GM18508 (cell line): Measurements from ENCODE around the gene ENKD1.

Source experiments
- ATAC-seq: cut with Tn5 transposase; IDR thresholded peaks from one replicate; pipeline ENCODE4 v1.9.1; 2021; ENCODE audit warnings: moderate number of reproducible peaks; ENCODE audit not compliant: insufficient read depth, unreplicated experiment

ENKD1 gene

GRCh38 chr16:67664871-67665270 is 1.7 kb downstream of the ENKD1 start:
- ATAC-seq: no peak

- no peak for ATAC-seq
Observed at GRCh38 chr16:67664258-67664657, 2.3 kb downstream of the ENKD1 start.

DNA sequence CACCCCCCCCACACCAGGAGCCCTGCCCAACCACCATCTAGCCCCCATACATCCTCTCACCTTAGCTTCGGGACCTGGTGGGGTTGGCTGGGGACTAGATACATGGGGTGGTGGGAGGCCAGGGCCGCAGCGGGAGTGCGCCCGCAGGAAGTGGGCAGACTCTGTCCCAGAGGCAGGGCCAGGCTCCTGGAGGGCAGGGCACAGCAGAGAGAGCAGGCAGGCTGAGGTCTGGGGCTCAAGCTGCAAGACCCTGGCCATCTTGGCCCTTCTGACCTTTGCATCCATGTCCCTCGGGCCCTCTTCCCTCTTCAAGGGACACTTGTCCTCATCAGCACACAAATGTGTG is 2.7 kb downstream of the ENKD1 start:
- ATAC-seq: no peak

- ATAC-seq: no peak
Observed at GRCh38 chr16:67663151-67663876, 3.2 kb downstream of the ENKD1 start.

GRCh38 chr16:67662653-67663010 is 3.9 kb downstream of the ENKD1 start:
- no peak for ATAC-seq

- no peak for ATAC-seq
Observed at GRCh38 chr16:67661886-67662652, 4.5 kb downstream of the ENKD1 start.

GRCh38 chr16:67661101-67661761 is 5.3 kb downstream of the ENKD1 start:
- no peak for ATAC-seq

DNA sequence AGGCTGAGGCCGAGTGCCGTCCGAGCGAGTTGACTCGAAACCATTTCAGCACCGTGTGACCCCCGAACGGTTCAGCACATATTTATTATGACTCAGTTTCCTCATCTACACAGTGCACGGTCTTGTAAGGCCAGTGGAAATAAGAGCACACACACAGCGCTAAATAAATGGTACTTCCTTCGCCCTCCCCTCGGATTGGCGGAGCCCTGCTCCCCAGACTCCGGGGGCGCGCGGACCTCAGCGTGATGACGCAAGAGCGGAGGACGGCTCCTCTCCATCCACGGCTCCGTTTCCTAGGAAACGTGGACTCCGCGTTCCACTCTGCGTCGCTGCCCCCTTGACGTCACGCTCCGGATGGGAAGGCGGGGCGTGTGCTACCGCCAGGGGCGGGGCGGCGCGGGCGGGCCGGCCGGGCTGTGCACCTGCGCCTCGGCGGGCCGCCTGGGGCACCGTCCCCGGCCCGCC is 6.0 kb downstream of the ENKD1 start, which contains the start of gene PARD6A:
Gene PARD6A, plus strand, starts transcription at position 397 of the 465 bp plus-strand sequence. CDS start 79 bp downstream, outside the sequence.
- peak; percentile 39 for ATAC-seq

GRCh38 chr16:67659675-67660563 is 6.6 kb downstream of the ENKD1 start, which contains the start of gene ACD:
Gene ACD, minus strand, starts transcription at chr16:67660260. Its CDS starts 40 bp downstream, at chr16:67660220.
- ATAC-seq: peak; percentile 23

- no peak for ATAC-seq
Observed at GRCh38 chr16:67658849-67659674, 7.5 kb downstream of the ENKD1 start.

DNA sequence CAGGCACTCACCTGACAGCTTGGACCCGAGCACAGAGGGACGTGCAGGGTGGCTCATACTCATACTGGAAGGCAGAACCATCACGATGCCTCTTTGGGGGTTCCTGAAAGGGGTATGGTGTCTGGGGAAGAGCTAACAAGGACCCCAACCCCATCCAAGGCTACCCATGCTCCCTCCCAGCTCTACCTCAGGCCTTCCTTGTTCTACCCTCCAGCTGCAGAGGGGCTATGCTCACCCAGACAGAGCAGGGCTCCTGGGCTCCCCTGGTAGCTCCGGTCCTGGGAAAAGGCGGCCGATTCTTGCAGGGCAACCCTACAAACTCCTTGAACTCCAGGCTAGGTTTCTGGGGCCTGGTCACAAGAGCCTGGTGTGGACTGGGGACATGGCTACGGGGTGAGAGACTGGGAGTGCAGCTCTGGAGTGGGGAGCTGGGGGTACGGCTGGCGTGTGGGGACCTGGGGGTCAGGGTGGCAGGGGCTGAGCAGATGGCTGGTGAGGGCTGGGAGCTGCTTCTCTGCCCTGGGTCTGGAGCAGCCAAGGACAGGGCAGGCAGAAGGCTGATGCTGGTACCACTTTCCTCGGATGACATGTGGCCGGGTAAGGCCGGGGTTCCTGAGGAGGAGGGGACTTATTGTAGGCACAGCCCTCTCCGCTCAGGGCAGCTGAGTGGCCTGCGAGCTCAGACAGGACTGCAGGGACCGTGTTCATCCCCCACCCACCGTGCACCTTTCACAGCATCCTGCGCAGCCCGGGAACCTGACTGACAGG is 8.6 kb downstream of the ENKD1 start:
- ATAC-seq: no peak

GRCh38 chr16:67657017-67657608 is 9.4 kb downstream of the ENKD1 start:
- no peak for ATAC-seq

DNA sequence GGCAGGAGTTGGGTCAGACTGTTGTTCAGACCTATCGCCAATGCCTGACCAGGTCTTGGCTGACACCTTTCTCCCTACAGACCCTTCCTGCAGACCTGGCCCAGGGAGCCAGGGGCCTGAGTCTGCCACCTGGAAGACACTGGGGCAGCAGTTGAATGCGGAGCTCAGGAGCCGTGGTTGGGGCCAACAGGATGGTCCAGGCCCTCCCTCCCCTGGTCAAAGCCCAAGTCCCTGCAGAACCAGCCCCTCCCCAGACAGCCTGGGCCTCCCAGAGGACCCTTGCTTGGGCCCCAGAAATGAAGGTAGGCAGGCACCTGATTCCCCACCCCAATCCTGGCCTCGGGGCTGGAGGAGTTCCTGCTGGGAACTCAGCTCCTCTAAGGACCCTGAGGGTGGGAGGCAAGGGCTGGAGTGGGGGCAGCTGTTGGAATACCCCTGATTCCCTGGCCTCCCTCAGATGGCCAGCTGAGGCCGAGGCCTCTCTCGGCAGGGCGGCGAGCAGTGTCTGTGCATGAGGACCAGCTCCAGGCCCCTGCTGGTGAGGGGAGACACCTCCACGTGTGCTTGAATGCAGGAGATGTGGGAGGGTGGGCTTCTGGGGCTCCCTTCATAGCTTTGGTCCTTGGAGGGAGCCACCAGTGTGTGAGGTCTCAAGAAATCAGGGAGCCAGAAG is 10.1 kb downstream of the ENKD1 start:
- ATAC-seq: no peak

DNA sequence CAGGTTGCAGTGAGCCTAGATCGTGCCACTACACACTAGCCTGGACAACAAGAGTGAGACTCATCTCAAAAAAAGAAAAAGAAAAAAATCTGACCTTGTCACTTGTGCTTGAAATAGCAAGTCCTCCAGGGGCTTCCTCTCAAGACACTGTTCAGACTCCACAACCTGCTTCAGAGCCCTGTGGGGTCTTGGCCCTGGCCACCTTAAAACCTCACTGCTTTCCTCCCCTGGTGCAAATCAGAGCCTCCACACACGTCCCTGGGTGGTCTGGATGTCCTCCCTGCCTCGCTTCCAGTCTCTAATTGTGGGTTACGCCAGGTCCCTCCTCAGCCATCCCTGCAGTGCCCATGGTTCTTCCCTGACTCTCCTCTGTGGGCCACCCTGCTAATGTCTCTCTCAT is 11.2 kb downstream of the ENKD1 start:
- ATAC-seq: no peak

DNA sequence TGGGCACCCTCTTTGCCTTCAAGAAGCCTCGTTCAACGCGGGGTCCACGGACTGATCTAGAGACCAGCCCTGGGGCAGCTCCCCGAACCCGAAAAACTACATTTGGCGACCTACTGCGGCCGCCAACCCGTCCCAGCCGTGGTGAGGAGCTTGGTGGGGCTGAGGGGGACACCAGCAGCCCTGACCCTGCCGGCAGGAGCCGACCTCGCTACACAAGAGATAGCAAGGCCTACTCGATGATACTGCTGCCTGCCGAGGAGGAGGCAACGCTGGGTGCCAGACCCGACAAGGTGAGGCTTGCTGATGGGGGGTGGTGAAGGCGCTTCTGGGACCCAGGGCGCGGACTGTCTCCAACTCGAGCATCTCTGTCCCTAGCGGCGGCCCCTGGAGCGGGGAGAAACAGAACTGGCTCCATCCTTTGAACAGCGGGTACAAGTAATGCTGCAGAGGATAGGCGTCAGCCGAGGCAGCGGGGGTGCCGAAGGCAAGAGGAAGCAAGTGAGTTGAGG is 12.1 kb downstream of the ENKD1 start:
- no peak for ATAC-seq

DNA sequence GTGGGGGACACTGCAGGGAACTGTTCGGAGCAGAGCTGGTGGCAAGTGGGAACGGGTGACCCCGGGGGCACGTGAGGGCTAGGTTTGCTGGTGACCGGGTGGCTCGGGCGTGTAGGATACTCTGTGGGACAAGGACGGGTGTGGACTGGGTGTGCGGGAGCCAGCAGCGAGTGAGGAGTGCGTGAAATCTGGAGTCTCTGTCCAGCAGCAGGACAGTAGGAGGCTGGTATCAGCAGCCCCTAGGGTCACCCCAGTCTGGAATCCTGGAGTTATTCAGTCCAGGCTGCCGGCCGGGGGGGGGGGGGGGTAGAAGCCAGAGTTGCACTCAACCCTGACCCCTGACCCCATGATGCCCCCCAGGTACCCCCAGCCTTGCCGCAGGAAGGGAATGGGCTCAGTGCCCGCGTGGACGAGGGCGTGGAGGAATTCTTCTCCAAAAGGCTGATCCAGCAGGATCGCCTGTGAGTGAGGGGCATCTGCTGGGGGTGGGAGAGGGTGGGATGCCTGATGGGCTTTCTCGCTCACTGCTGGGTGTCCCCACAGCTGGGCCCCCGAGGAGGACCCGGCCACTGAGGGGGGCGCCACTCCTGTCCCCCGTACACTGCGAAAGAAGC is 12.7 kb downstream of the ENKD1 start:
- no peak for ATAC-seq
